HPDE6-E6E7 (cell line): Measurements from ENCODE around the gene STEAP4.
A peak's percentile ranks its signal among the peaks of the same experiment; 100 is the strongest.
"Not testable (repeated sequence)": the region's sequence is repeated elsewhere in the genome, so short reads cannot be mapped to it uniquely, and the experiment has no call there.

Source experiments
- DNase-seq: peaks from one replicate; pipeline ENCODE4 v3.0.0; 2011; ENCODE audit warnings: missing footprints; ENCODE audit errors: extremely low spot score

Gene STEAP4

DNA sequence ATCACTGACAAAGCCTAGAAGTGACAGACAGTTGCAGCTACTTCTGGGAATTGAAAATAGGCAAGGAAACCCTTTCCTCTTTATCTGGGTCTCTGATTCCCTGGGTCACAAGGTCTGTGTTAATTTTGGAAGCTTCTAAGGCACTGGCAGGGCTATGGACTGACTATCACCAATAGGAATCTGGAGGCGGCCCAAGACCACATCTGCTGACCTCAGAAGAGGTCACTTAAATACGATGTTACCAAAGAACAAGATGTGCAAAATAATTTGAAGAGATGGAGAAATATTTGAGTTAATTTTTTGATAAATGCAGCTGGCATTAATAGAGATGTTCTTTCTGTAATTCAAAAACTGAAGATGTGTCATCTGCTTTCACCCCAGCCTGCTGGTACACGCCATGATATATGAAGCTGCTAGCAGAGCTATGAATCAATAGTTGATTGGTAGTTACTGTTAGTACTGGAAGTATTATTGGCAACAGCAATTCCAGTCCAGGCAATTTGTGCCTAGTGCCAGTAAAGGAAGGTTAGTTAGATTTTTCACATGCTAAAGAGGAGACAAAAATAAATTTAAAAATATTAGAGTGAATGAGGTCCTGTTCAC lies 5.5 kb upstream of the STEAP4 start:
- no peak for DNase-seq

DNA sequence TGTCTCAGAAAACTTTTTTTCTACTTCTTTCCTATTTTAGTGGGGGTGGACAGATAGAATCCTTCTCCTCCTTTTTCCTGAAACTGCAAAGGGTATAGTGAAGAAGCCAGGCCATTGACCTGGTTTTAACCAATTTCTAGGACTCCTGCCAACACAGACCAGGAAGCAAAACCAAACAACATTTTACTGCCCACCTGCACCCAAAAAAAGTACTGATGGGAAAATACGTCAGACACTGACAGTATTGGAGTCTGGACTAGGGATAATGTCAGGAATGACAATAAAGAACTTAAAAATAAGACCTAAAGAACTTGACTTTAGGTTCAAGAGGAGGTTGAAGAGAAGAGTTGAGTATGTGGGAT lies 5.0 kb upstream of the STEAP4 start:
- no peak for DNase-seq

DNA sequence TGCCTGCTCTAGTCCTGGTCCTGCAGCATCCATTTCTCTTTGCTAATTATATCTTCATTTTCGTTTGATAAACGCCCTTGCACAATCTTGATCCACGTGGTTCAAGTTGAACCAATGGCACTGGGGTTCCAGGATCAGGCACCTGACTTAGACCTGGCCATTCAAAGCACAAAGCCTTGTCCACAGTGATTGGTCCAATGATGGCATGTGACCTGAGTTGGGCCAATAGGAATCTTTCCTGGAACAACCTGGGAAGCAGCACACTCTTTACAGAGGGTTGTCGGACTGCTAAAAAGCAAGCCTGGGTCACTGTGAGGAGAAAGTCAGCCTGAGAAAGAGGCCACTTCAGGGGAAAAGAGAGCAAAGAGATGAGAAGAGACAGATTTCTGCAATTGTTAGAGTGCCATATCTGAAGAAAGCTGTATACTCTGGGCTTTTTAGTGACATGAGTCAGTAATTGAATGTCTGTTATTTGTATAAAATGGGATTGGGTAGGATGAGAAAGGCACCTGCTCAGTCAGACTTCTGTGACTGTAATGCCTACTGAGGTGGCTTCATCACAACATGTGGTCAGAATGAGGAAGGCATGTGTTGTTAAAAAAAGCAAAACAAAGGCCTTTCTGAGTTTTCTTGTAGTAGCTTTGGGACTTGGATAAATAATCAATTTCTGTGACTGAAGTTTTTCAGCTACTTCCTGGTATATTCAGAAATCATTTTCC lies 4.4 kb upstream of the STEAP4 start:
- no peak for DNase-seq

DNA sequence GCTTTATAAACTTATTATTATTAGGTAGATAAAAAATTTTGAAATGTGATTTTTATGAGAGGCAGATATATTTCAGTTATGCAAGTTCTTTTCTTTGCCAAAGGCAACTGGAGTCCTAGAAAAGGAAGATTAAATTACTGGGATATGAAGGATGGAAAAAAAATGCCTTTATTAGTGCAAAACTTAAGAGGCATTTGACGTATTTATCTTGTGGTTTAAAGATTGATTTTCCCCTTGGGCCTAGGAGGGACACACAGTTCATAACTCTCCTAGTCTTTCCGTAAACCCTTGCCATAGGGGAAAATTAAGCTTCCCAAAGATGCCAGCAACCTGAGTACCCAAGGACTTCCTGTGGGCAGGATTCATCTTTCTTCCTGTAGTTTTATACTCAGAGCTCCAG lies 3.1 kb upstream of the STEAP4 start:
- no peak for DNase-seq

DNA sequence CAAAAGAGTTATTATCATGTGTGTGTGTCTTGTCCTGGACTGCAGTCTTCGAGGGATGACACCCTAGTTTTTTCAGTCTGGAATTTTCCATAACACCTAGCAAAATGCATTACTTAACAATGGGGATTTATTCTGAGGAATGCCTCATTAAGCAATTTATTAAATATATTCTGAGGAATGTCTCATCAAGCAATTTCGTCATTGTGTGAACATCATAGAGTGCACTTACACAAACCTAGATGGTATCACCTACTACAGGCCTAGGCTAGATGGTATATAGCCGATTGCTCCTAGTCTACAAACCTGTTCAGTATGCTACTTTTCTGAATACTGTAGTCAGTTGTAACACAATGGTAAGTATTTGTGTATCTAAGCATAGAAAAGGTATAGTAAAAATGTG lies 1.1 kb upstream of the STEAP4 start:
- no peak for DNase-seq

DNA sequence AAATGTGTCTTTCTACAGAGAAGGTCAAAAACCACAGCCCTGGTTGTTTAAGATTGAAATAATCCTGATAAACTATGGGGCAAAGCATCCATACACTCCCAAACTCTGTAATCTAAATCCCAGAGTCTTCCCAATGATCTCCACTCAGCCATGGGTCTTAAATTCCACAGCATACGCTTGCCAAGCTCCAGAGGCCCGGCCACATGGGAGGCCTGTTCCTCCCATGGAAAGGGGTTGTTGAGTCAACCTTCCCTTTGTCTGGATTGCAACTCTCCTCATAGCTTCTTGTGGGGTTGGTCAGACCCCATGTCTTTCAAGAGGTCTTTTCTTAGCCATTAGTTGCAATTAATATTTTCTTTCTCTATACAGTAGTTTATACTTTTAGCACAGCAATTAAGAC lies 718 bp upstream of the STEAP4 start:
- DNase-seq = no peak

DNA sequence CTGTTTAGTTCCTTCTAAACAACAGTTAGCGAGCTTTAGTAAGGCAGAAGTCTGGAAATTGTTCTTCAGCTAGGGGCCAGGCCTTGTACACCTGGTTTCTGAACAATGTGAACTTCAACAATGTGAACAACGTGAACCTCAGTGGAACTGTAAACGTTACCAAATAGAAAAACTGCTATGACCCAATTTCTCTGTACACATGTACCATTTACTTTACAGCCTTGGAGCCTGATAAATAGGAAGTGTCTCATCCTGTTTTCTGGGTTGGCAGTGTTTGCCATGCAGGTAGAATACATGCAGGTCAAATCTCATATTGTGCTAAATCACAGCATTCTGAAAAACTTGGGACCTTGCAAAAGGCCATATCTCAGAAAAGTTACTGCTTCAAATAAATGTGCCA lies 1.6 kb downstream of the STEAP4 start:
- no peak for DNase-seq

DNA sequence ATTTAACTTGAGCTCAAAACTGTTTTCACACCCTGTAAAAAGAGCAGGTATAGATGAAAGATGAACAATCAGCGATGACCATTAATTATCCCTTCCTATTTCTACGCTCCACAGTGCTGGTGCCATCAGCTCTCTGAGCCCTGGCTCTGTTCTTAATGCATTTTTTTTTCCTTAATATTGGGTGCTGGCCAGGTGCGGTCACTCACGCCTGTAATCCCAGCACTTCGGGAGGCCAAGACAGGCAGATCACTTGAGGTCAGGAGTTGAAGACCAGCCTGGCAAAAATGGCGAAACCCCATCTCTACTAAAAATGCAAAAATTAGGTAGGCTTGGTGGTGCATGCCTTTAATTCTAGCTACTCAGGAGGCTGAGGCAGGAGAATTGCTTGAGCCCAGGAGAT lies 4.2 kb downstream of the STEAP4 start:
- no peak for DNase-seq

DNA sequence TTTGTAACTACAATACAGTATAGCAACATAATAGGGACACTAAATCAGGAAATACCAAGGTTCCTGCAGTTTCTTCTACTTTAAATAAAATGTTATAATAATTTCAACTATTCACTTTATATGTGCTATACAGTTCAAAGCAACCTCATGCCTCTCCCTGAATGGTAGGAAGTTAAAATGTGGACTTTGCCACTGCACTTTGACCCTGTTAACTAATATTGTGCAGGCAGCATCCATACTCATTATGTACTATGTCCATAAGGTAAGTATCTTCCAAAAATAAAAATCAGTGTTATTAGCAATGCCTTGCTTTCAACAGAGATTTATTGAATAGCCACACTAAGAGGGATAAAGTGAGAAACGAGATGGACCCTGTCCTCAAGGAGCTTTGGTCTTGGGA lies 4.8 kb downstream of the STEAP4 start:
- DNase-seq = no peak

DNA sequence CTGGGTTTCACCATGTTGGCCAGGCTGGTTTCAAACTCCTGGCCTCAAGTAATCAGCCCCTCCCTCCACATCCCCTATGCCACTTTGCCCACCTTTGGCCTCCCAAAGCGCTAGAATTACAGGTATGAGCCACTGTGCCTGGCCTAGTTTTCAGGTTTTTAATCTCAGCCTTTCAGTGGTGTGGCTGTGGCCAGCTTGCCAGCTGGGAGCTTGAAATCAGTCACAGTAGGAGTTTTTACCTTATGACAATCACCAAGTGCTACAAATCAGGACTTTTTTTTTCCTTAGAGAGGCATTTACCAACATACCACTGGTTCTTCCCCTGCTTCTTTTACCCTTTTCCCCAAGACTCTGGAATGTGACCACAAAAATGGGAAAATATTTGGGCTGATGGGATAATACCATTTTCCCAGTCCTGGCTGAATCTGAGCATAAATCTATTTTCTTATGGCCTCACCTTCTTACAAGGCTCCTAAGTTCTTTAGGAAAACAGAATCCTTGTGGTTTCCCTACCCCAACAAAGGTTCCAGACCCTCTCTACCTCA lies 6.2 kb downstream of the STEAP4 start:
- no peak for DNase-seq

DNA sequence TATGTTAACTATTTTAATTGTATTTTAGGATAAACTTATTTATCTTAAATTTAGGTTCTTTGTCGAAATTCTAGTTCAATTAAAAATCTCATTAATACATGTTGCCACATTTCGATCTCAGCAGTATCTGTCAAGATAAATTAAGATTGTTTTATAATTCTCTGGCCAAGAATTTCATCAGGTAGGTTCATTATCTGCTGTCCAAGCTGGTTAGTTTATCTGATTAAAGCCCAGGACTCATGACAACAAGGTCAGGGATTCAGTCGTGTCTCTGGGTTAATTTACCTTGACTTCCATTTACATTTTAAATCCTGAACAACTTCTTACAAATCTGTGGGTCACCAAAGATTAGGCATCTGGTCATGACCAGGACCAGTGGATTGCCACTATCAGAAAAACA lies 7.6 kb downstream of the STEAP4 start:
- no peak for DNase-seq

DNA sequence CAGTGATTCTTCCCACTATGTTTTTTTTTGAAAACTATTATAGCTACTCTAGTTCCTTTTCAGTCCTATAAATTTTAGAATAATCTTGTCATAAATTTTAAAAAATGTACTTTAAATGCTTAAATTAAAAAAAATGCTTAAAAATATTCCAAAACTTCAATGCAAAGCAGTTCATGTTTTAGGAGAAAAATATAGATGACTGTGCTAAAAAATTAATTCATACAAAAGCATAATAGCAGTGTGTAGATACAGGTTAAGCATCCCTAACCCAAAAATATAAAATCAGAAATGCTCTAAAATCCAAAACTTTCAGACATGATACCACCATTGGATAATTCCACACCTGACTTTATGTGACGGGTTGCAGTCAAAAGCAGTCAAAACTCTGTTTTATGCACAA lies 12.8 kb downstream of the STEAP4 start:
- no peak for DNase-seq

DNA sequence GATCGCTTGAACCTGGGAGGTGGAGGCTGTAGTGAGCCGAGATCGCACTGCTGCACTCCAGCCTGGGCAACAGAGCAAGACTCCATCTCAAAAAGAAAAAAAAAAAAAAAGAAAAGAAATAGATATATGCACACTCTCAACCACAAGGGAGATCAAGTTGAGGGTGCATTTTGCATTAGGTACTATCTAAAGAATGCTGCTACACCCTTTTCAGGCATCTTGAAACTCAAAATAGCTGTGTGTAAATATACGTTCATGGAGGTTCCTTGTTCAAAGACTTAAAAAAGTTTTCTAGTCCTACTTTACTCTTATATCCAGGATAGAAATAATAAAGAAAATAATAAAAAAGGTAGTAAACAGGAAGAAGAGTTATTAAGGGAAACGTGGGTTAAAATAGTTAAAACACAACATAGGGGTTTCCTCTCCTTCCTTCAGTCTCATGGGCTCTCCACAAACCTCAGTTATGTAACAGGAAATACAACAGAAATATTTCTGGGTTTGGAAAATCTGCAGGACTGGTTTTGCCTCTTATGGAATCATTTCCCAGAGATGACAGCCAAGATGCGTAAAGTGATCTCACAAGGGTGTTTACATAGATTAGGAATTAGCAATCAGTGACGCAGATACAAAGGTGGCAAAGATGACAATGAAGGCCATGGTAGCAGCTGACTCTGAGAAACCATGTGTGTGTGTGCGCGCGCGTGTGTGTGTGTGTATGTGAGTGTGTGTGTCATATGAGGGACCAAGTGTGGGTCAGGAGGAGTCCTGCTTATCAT lies 15.1 kb downstream of the STEAP4 start:
- peak; percentile 44 for DNase-seq

DNA sequence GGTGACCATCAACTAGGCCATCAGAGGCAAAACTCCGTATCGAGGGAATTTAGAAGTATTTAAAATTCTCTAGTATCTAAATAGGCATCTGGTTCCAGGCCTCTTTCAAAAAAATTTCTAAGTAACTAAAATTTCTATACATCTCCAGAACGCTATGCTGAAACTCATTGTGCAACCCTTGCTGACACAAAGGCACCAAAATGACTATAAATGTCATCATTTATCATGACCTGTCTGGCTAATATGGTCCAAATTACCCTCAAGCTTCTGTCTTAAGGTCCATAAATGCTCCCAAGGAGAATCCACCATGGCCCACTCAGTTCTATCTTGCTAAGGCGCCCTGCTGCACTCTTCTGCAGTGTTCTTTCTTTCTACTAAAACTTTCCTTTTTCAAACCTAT lies 16.2 kb downstream of the STEAP4 start:
- DNase-seq = no peak

DNA sequence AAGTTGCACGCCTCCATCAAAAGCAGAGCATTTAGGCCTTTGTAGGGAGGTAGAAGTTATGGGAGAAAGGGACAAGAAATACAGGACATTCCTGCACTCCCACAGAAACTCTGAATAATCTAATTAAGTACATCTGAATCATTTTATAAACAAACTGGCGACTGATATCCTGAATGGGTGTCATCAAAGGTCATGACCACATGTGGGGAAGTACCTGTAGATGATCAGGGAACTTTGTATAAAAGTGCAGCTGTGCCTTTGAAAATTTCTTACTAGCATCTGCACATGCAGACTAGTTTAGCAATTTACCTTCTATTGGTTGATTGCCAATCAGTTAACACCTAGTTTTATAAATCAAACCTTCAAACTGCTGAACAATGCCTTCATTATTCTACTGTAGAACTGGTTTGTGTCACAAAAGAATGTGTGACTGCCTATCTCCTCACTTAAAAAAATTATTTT lies 17.1 kb downstream of the STEAP4 start:
- peak; percentile 14 for DNase-seq

DNA sequence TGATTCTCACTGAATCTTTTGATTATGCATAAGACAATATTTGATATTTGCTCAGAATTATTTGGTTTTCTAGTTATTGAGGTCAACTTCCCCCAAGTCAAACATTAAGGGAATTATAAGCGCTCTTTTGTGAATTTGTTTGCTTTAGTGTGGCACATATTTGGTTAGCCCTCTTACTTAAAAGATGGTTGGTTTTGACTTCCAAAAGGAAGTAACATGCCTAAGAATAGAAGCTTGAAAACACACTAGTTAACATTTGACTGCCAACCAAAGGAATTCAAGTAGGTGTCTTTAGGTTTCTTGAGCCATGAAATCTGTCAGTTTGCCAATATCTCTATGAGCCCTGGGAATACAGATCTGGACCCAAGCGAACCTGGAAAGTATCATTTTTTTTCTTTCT lies 24.9 kb downstream of the STEAP4 start:
- no peak for DNase-seq

DNA sequence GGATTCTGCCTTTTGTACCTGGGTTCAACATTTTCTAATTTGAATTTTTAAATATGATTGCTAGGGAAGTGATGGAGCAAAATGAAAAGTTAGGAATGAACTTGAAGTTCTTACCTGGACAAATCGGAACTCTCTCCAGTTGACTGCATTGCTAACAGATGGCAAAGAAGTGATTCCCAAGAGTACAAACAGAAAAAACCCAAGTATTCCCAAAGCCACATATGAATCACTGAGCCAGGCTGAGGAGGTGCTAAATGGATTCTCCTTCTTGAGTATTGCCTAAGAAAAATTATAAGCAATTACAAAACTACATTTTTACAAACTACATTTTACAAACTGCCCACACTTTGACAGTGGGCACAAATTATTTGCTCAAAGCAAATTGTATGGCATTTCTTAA lies 25.9 kb downstream of the STEAP4 start:
- DNase-seq = no peak

DNA sequence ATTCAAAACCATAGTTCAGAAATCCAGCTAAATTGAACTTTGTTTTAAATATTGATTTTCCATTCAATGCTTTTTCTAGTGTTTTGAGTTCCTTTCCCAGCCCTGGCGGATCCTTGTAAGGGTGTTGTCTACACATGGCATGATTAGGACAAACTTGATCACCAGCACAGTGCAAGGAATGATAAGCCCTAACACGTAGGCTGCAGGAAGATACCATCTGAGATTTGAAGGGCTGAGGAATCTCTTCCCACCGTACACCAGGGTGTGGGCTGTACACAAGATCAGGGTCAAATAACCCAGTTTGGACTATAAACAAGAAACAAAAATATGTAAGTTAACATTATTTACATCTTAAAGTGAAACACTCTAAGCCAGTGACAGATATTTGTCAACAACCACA lies 27.4 kb downstream of the STEAP4 start:
- no peak for DNase-seq

DNA sequence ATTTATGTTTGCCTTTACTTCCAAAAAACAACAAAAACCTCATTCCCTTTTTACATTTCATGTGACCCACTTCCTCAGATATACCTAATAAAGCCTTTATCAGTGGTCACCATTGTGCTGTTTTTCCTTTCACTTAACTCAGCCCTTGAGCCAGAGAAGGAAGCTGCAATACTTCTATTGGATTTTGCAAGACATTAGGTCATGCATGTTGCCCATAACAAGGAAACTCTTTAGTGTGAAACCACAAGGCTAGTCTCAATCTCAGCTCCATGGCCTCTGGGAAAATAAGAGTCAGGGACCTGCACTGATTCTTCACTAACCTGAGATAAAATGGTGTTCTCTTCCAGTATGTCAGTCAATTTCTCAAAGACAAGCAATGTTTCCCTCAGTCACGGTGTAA lies 27.8 kb downstream of the STEAP4 start:
- DNase-seq = peak; percentile 34

DNA sequence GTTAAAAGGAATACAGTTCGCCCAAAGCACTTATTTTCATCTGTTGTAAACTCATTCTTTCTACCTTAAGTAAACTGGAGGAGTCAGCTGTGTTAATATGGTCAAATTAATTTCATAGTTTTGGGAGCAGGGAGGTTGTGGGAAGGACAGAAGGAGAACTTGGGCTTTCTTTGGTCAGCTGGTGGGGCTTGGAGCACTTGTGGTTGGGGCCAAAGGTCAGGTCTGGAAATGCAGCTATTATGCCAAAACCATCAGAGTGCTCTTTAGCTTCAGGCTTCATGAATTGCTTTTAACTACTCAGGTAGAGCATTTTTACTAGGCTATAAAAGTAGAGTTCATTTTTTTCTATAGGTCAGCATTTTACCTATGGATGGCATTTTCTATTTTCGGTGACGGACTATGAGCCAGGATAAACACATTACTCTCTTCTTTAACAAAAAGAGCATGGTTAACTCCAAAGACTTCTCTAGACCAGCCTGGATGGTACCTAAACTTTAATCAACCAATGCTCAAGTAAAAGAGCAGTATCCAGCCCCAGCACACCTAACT lies 30.0 kb downstream of the STEAP4 start:
- no peak for DNase-seq

DNA sequence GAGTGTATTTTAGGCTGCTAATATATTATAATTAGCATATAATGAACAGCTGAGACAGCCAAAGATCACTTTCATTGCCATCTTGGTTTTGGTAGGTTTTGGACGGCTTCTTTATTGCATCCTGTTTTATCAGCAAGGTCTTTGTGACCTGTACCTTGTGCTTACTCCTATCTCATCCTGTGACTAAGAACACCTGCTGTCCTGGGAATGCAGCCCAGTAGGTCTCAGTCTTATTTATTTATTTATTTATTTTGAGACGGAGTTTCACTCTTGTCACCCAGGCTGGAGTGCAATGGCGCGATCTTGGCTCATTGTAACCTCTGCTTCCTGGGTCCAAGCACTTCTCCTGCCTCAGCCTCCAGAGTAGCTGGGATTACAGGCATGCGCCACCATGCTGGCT lies 31.8 kb downstream of the STEAP4 start:
- DNase-seq = not testable (repeated sequence)

DNA sequence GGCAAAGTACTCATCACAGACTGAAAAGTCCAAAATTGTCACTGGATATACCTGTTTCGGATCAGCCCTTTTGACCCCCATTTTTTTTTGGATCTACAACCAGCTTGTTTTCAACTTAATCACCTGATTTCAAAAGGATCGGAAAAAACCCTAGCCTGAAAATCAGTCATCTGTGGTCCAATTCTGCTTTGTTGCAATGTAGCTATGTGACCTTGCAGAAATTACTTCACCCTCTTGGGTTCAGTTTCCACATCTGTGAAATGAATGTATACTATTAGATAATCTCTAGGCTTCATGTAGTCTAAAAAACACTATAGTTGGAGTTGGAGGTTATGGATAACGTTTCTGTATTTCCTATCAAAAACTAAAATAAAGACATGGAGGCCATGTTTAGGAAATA lies 37.1 kb downstream of the STEAP4 start:
- DNase-seq = no peak

DNA sequence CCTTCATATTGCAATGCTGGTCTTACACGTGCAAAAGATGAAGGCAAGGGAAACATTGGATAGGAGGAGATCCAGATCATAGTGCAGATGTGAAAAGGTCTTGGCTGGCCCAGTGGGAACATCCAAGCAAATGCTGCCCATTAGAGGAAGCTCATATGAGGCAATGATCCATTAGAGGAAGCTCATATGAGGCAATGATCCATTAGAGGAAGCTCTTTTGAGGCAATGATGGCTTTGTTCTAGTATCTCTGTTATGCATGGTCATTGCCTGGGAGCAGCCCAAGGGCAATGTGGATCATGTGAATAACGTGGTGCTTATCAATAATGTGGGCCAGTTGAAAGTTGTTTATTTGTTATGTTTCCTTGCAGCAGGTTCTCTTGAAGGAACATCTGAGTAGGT lies 37.8 kb downstream of the STEAP4 start:
- DNase-seq = no peak
